ENCODE measurements around the gene PIEZO2.

The PIEZO2 gene

GRCh38 chr18:11034884-11035283, 114.5 kb downstream of the PIEZO2 start:
- no peak for DNase-seq (ENCODE audit: low read depth)
- H3K4me3 ChIP-seq (ENCODE audit: low read length): no peak overlapping the region
- TF ChIP-seq CTCF (conservative IDR thresholded peaks at IDR 0.05; ENCODE audit: low read length): no peak

DNA sequence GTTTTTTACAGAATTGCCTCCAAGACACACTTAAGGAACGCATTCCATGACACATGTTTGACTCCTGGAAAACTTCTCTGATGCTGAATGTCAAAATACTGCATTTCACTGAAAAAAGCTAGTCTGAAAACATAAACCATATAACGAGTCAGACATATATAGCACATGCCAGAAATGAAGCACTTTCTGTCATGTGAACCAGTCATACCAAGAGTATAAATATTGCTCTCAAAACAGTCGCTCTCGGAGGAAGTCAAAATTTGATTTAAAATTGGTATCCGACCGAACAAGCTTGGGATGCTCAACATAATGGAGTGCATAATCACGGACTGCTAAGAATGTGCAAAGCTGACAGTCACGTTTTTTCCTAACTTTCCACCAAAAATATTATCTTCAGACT, 115.9 kb downstream of the PIEZO2 start:
- H3K4me3 ChIP-seq (ENCODE audit: low read length): no peak overlapping the region
- no peak for DNase-seq (ENCODE audit: low read depth)
- TF ChIP-seq CTCF (conservative IDR thresholded peaks at IDR 0.05; ENCODE audit: low read length): no peak

DNA sequence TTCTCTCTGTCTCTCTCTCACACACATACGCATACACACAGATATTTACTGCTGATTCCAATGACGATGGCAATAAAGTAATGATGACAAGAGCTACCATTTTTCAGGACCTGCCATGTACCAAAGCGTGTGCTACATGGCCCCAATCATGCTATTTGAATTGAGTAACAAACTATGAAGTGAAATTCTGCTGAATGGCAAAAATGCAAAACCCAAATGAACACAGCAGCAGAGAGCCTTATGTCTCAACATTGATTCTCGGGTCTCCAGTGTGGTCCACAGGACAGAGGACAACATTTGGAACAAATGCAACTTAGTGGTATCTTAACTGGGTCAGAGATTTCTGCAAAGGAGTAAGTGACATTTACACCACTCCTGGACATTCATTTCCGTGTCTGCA, 117.4 kb downstream of the PIEZO2 start:
- no peak for TF ChIP-seq CTCF (conservative IDR thresholded peaks at IDR 0.05; ENCODE audit: low read length)
- H3K4me3 ChIP-seq (ENCODE audit: low read length): no peak overlapping the region
- DNase-seq (ENCODE audit: low read depth): no peak

DNA sequence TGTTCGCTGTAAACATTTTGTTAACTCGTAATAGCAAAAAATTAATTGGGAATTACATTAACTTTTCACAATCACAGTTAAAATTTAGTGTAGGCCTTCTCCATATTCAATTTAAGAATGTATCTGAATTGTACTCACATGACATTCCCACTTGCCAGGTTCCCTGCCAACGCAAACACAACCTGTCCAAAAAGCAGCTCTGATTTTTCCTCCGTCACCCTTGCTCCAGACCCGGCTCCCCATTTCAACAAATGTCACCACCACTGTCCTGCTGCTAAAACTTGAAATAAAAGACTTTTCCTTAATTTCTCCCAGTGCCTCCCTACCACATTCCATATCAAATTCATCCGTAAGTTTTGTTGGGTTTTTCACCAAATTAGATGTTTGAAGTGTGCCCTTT, 120.3 kb downstream of the PIEZO2 start:
- DNase-seq (ENCODE audit: low read depth): no peak
- no peak for TF ChIP-seq CTCF (conservative IDR thresholded peaks at IDR 0.05; ENCODE audit: low read length)

DNA sequence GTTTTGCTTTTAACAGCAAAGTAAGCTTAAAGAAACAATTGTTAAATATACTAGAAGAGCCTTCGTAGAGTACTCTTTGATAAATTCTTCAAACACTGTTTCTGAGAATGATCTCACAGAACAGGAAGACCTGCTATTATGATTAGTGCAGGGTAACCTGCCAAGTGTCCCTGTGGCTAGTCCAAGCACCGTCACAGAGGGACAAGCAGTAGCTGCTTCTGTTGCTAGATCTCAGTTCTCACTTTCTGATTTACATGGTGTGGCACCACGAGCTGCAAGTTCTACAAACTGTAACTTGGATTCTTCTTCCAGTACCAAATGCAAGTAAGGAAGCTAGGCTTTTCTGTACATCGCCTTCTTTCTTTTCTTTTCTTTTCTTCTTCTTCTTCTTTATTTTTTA, 121.5 kb downstream of the PIEZO2 start:
- DNase-seq (ENCODE audit: low read depth): no peak
- H3K4me3 ChIP-seq (ENCODE audit: low read length): no peak overlapping the region
- no peak for TF ChIP-seq CTCF (conservative IDR thresholded peaks at IDR 0.05; ENCODE audit: low read length)

More for the DNA sequence above, 120.3 kb downstream of the PIEZO2 start:
- no peak overlapping the region for H3K4me3 ChIP-seq (ENCODE audit: low read length)

DNA sequence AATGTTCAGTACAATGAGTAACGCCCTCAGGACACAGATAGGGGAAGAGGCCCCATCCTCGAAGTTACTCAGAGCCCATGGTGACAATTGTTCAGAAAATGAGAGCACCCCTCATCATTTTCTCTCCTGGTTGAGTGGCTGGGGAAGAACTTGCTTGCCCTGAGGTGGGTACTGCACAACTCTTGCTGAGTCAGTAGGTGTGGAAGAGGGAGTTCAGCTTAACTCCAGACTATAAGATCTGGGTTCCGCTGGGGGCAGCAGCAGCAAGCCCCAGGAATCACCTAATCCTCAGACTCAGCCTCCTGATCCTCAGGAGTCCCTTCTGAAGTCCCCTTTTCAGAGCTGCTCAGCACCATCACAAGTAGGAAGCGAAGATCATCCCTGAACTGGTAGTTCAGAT, 123.7 kb downstream of the PIEZO2 start:
- H3K4me3 ChIP-seq (ENCODE audit: low read length): no peak overlapping the region
- TF ChIP-seq CTCF (conservative IDR thresholded peaks at IDR 0.05; ENCODE audit: low read length): no peak
- no peak for DNase-seq (ENCODE audit: low read depth)

DNA sequence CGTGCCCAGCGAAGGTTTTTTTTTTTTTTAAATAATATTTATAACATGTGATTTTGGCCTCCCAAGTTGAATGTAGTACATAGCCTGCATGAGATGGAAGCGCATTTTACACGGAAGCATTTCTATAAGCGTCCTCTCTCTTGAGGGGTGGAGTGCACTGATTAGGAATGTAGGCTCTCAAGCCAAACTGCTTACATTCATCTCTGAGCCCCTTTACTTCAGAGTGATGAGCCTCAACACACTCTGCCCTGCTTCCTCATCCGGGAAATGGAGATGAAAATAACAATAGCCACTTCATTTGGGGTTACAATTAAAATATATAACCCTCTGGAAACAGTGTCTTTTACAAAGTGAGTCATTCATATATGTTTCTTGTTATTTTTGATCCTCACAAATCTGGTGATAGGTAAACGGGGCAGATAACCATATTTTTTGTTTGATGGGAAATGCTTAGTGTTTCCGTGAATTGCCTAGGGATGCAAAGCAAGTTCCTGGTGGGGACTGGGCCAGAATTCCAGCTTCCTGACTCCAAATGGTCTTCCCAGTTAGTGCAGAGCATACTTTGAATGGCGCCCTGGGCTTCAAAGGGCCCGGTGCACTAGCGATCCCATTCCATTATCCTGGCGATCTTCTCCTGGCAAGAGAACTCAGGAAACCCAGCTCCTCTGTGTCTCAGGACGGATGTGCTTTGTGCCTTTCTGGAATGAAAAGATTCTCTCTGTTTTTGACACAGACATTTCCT, 124.3 kb downstream of the PIEZO2 start:
- H3K4me3 ChIP-seq (ENCODE audit: low read length): no peak overlapping the region
- TF ChIP-seq CTCF (conservative IDR thresholded peaks at IDR 0.05; ENCODE audit: low read length): no peak
- no peak for DNase-seq (ENCODE audit: low read depth)

All from AG10803 (cell line).